Right lobe of liver (tissue), 6 donors: Measurements from ENCODE around the gene ERBB4. TPM values are rescaled to one million over a fixed set of nuclear protein-coding genes. Genes with fewer than 3 reads are reported as not detected.

ENCODE experiments used
- ATAC-seq, 4 donors: fragments of 200-7000 bp; cut with Tn5 transposase; one replicate each; pipeline ENCODE4 v1.9.1; 2020; ENCODE audit warnings: mild to moderate bottlenecking in 4 of 4, moderate library complexity in 4 of 4
- DNase-seq, 3 donors: peaks; one replicate each; pipeline ENCODE4 v3.0.0-alpha.2; 2020
- H3K27ac ChIP-seq, 3 donors: fragments of 200-600 bp; one replicate each; pipeline ENCODE4 v1.8.0; 2022
- H3K27me3 ChIP-seq, 2 donors: fragments of 200-600 bp; one replicate each; pipeline ENCODE4 v1.8.0; 2022
- H3K36me3 ChIP-seq, 4 donors: fragments of 200-600 bp; sonication (generic) in 1 of 4; one replicate each; pipeline versions ENCODE4 v1.5.1 to v1.8.0; 2017 to 2022; ENCODE audit warnings: control low read depth in 1 of 4
- H3K4me1 ChIP-seq, 4 donors: fragments of 200-600 bp; sonication (generic) in 1 of 4; one replicate each; pipeline versions ENCODE4 v1.5.1 to v1.8.0; 2017 to 2022; ENCODE audit warnings: control low read depth in 1 of 4
- H3K4me3 ChIP-seq, 3 donors: fragments of 200-600 bp; one replicate each; pipeline ENCODE4 v1.8.0; 2022
- H3K9me3 ChIP-seq, 4 donors: fragments of 200-600 bp; sonication (generic) in 1 of 4; one replicate each; pipeline versions ENCODE4 v1.5.1 to v1.8.0; 2017 to 2022; ENCODE audit warnings: control low read depth in 1 of 4
- CTCF ChIP-seq, 4 donors: fragments of 200-600 bp in 3 of 4; fragments of 450-650 bp in 1 of 4; IDR thresholded peaks; one replicate each; pipeline versions ENCODE4 v1.5.1 to v1.8.0; 2016 to 2022; ENCODE audit warnings: antibody characterized with exemption in 4 of 4, mild to moderate bottlenecking in 2 of 4
- POLR2A ChIP-seq: fragments of 450-650 bp; IDR thresholded peaks from one replicate; pipeline ENCODE4 v1.6.1; 2017; ENCODE audit warnings: antibody characterized with exemption, mild to moderate bottlenecking
- WGBS: methylation state at CpG from one replicate; pipeline ENCODE4 v1.1.6; 2018; ENCODE audit warnings: low coverage, low lambda C conversion rate; ENCODE audit not compliant: insufficient coverage; ENCODE audit errors: missing lambda C conversion rate; 5-methylcytosine and 5-hydroxymethylcytosine counted together
- intact Hi-C, 2 donors: fragments of 100-400 bp; cut with DNase I; formaldehyde crosslinking; loops; one replicate each; pipeline versions ENCODE4 v1.11.2 to v1.14.1; 2022
- total RNA-seq, 6 experiments: library from RNA; depleted of rRNA in 2 of 6; stranded (reverse); fragments of >200 nt in 2 of 6; fragmentation: NEBNext Ultra II Directional in 3 of 6; extraction: Animal tissue kit (Norgen Biotek cat#: 25700) in 3 of 6; gene quantifications; one replicate each; pipeline versions ENCODE4 v1.1.0 to v1.2.4, GENCODE V29; 2016 to 2023
- donor health status: DM: no; HTN: yes; CAD: no.
- donor health status: DM: no; HTN: no; CAD: no.
- donor health status: DM: no; HTN: no; CAD: no.
- donor health status: DM: no; HTN: yes; CAD: no.
- donor health status: DM: no; HTN: yes; CAD: no.

The ERBB4 gene
- total RNA-seq, 6 experiments from 2014 or later: 0.02 to 0.59 (median 0.08) TPM; not detected in 2

GRCh38 chr2:212423089-212423488 is 115.5 kb downstream of the ERBB4 start:
- 50% methylated on average over 1 of the region's 1 CpG for WGBS

GRCh38 chr2:212421556-212422334 is 116.9 kb downstream of the ERBB4 start:
- no peak for DNase-seq
- no peak for TF ChIP-seq POLR2A
- no peak for TF ChIP-seq CTCF (IDR thresholded peaks at IDR 0.05)
- 41% methylated on average over 4 of the region's 4 CpGs for WGBS
- H3K36me3 ChIP-seq: no peaks in the 10 kb centered on the region
- H3K27ac ChIP-seq: no peak overlapping the region
- H3K9me3 ChIP-seq: no peaks in the 10 kb centered on the region
- intact Hi-C loops: no loop called here
- H3K27me3 ChIP-seq: no peaks in the 10 kb centered on the region
- no peaks in the 10 kb centered on the region for H3K4me1 ChIP-seq
- ATAC-seq: no peak
- H3K4me3 ChIP-seq: no peak overlapping the region

More at GRCh38 chr2:212423089-212423488, 115.5 kb downstream of the ERBB4 start:
- no peaks in the 10 kb centered on the region for H3K9me3 ChIP-seq
- TF ChIP-seq POLR2A (no peak), CTCF (IDR thresholded peaks at IDR 0.05) (no peak)
- H3K27me3 ChIP-seq: no peaks in the 10 kb centered on the region
- H3K4me3 ChIP-seq: no peak overlapping the region
- no peaks in the 10 kb centered on the region for H3K36me3 ChIP-seq
- H3K4me1 ChIP-seq: no peaks in the 10 kb centered on the region
- DNase-seq (no peak), ATAC-seq (no peak)
- H3K27ac ChIP-seq: no peak overlapping the region
- intact Hi-C loops: no loop called here

- TF ChIP-seq POLR2A: no peak
- TF ChIP-seq CTCF (IDR thresholded peaks at IDR 0.05): no peak
- no peaks in the 10 kb centered on the region for H3K4me1 ChIP-seq
- intact Hi-C loops: no loop called here
- H3K36me3 ChIP-seq: no peaks in the 10 kb centered on the region
- H3K27ac ChIP-seq: no peak overlapping the region
- no peaks in the 10 kb centered on the region for H3K9me3 ChIP-seq
- no peak overlapping the region for H3K4me3 ChIP-seq
- 34% methylated on average over 2 of the region's 3 CpGs for WGBS
- DNase-seq (no peak), ATAC-seq (no peak)
- H3K27me3 ChIP-seq: no peaks in the 10 kb centered on the region
Measured at GRCh38 chr2:212416086-212416485, 122.5 kb downstream of the ERBB4 start.

GRCh38 chr2:212414767-212415211 is 123.8 kb downstream of the ERBB4 start:
- WGBS: 59% methylated on average over 4 of the region's 4 CpGs
- TF ChIP-seq POLR2A (no peak), CTCF (IDR thresholded peaks at IDR 0.05) (no peak)
- H3K4me3 ChIP-seq: no peak overlapping the region
- intact Hi-C loops: no loop called here
- H3K9me3 ChIP-seq: no peaks in the 10 kb centered on the region
- no peak overlapping the region for H3K27ac ChIP-seq
- DNase-seq (no peak), ATAC-seq (no peak)
- H3K27me3 ChIP-seq: no peaks in the 10 kb centered on the region
- no peaks in the 10 kb centered on the region for H3K4me1 ChIP-seq
- no peaks in the 10 kb centered on the region for H3K36me3 ChIP-seq
